ENCODE measurements around the gene NOX3.

NOX3 gene

GRCh38 chr6:155346957-155347356, 108.7 kb downstream of the NOX3 start:
- no peak for TF ChIP-seq CTCF (IDR thresholded peaks at IDR 0.05; ENCODE audit: low read length, missing control alignments)
- H3K4me3 ChIP-seq (replicated peaks; ENCODE audit: low read depth, low read length) = no peak overlapping the region
- no peak for DNase-seq (ENCODE audit: low read depth)

Measured in fibroblast of pulmonary artery (primary cell).